ENCODE results near the gene TNNT1.

DNA sequence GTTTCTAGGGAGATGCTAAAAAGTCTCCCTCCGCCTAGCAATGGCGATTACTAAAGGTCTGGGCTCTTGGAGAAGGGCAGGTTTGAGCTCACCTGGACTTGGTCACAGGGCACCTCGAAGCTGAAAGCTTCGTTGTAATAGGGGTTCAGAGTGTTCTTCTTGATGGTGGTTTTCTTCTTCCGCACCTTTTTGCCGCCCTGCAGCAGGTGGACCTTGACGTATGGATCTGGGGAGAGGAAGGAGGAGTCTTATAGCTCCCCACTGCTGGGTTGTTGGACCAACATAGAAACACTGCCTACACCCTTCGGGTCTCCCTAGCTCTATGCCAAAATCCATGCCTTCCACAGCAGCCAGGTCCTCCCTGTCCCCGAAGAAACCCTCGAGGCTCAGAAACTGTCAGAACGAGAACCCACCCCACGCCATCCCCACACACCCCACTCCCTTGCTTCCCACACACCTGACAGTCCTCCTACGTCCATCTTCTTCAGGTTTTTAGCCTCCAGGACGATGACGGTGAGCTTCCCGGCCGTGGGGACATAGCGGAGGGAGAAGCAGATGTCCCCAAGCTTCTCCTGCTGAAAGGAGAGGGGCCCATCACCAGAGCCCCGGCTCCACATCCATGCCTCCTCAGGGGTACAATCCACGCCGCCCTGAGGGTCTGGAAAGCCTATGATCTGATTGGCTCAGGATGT lies 25.6 kb upstream of the TNNT1 start:
- no peak for TF ChIP-seq EGR1 (IDR thresholded peaks at IDR 0.05)
- no peak for TF ChIP-seq EP300 (IDR thresholded peaks at IDR 0.05; ENCODE audit: borderline replicate concordance)
